ENCODE data around the gene IGFL3.
"Not testable (repeated sequence)": the region's sequence is repeated elsewhere in the genome, so short reads cannot be mapped to it uniquely, and the experiment has no call there.

IGFL3 gene

GRCh38 chr19:46118136-46118535 lies 6.4 kb downstream of the IGFL3 start:
- no peak for DNase-seq

GRCh38 chr19:46116121-46116520 lies 8.4 kb downstream of the IGFL3 start:
- no peak for DNase-seq

- DNase-seq = no peak
Observed at GRCh38 chr19:46115396-46116106, 8.9 kb downstream of the IGFL3 start.

- DNase-seq = no peak
Observed at GRCh38 chr19:46113726-46114125, 10.8 kb downstream of the IGFL3 start.

- no peak for DNase-seq
Observed at GRCh38 chr19:46112527-46112926, 12.0 kb downstream of the IGFL3 start.

GRCh38 chr19:46111376-46111775 lies 13.1 kb downstream of the IGFL3 start:
- DNase-seq = no peak

GRCh38 chr19:46109876-46110275 lies 14.6 kb downstream of the IGFL3 start:
- no peak for DNase-seq

- DNase-seq = no peak
Observed at GRCh38 chr19:46107371-46107770, 17.1 kb downstream of the IGFL3 start.

- not testable (repeated sequence) for DNase-seq
Observed at GRCh38 chr19:46102333-46102732, 22.2 kb downstream of the IGFL3 start.

GRCh38 chr19:46101293-46101692 lies 23.2 kb downstream of the IGFL3 start:
- no peak for DNase-seq

GRCh38 chr19:46100344-46100743 lies 24.1 kb downstream of the IGFL3 start:
- no peak for DNase-seq

- no peak for DNase-seq
Observed at GRCh38 chr19:46090444-46090843, 34.0 kb downstream of the IGFL3 start.

- DNase-seq = no peak
Observed at GRCh38 chr19:46089432-46089831, 35.1 kb downstream of the IGFL3 start.

- no peak for DNase-seq
Observed at GRCh38 chr19:46088101-46088500, 36.4 kb downstream of the IGFL3 start.

- no peak for DNase-seq
Observed at GRCh38 chr19:46085888-46086287, 38.6 kb downstream of the IGFL3 start.

- no peak for DNase-seq
Observed at GRCh38 chr19:46082728-46083050, 41.8 kb downstream of the IGFL3 start.

GRCh38 chr19:46081928-46082727 lies 42.4 kb downstream of the IGFL3 start:
- DNase-seq = peak in 1 of 2 experiments; percentile 3

GRCh38 chr19:46080561-46080960 lies 43.9 kb downstream of the IGFL3 start:
- no peak for DNase-seq

GRCh38 chr19:46079576-46079975 lies 44.9 kb downstream of the IGFL3 start:
- no peak for DNase-seq

GRCh38 chr19:46078573-46079332 lies 45.7 kb downstream of the IGFL3 start:
- not testable (repeated sequence) for DNase-seq

- no peak for DNase-seq
Observed at GRCh38 chr19:46077815-46078167, 46.7 kb downstream of the IGFL3 start.

- peak; percentile 57 to 80 for DNase-seq
Observed at GRCh38 chr19:46076951-46077814, 47.3 kb downstream of the IGFL3 start.
